ENCODE measurements around the gene CENPB.
"Not testable (repeated sequence)": the region's sequence is repeated elsewhere in the genome, so short reads cannot be mapped to it uniquely, and the experiment has no call there.

The CENPB gene, protein sequence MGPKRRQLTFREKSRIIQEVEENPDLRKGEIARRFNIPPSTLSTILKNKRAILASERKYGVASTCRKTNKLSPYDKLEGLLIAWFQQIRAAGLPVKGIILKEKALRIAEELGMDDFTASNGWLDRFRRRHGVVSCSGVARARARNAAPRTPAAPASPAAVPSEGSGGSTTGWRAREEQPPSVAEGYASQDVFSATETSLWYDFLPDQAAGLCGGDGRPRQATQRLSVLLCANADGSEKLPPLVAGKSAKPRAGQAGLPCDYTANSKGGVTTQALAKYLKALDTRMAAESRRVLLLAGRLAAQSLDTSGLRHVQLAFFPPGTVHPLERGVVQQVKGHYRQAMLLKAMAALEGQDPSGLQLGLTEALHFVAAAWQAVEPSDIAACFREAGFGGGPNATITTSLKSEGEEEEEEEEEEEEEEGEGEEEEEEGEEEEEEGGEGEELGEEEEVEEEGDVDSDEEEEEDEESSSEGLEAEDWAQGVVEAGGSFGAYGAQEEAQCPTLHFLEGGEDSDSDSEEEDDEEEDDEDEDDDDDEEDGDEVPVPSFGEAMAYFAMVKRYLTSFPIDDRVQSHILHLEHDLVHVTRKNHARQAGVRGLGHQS

DNA sequence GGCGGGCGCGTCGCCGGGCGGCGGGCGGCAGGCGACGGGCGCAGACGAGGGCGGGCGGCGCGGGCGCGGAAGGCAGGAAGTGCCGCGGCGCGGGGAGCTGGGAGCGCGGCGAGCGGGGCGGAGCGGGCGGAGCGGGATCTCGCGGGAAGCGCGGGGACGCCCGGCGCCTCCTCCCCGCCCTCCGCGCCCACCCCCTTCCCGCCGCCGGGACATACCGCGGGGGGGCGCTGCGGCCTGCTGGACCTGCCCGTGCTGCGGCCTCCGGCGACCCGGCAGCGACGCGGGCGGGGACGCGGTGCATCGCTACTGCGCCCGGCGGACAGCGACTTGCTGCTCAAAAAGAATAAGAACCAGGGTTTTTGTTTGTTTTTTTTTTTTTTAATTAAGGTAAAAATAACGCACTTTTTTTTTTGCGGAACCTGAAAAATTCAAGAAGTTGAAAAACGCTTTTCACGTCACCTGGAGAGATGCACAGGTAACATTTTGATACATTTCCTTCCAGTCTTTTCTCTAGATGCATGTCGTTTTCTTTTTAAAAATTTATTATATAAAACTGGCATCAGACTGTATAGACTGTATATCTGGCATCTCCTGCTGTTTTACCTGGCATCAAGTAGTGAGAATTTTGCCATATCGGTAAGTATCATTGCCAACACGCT is at the start of gene CENPB:
Gene CENPB (minus strand): TSS at position 76 of the 659 bp plus-strand sequence. CDS start 257 bp downstream, outside the sequence.
- peak; percentile 97 for DNase-seq (ENCODE audit: low spot score)

DNA sequence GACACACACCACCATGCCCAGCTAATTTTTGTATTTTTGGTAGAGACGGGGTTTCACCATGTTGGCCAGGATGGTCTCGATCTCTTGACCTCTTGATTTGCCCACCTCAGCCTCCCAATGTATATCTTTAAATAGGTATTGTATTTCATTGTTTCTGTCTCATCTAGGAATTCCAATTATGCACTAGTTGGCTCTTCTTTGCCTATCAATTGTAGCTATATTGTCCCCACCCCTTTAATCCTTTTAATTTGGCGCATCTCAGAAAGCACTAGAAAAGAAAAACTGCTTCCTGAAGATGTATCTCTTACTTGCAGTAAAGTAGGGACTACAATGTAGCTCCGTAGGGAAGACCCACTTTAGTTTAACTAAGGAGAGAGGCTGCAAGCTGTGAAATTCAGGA is 49.6 kb upstream of the CENPB start:
- no peak for DNase-seq (ENCODE audit: low spot score)

DNA sequence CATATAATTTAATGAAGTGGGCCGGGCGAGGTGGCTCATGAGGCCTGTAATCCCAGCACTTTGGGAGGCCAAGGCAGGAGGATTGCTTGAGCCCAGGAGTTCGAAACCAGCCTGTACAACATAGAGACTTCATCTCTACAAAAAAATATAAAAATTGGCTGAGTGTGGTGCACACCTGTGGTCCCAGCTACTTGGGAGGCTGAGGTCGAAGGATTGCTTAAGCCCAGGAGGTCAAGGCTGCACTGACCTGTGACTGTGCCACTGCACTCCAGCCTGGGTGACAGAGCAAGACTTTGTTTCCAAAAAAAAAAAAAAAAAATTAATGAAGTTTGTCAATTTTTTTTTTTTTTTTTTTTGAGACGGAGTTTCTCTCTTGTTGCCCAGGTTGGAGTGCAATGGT is 43.4 kb upstream of the CENPB start:
- not testable (repeated sequence) for DNase-seq (ENCODE audit: low spot score)

DNA sequence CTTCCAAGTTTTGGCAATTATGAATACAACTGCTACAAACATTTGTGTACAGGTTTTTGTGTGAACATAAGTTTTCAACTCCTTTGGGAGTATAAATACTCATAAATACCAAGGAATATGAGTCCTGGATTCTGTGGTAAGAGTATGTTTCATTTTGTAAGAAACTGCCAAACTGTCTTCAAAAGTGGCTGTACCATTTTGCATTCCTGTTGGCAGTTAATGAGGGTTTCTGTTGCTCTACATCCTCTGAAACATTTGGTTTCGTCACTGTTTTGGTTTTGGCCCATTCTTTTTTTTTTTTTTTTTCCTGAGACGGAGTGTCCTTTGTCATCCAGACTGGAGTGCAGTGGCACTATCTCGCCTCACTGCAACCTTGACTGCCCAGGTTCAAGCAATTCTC is 42.3 kb upstream of the CENPB start:
- no peak for DNase-seq (ENCODE audit: low spot score)

DNA sequence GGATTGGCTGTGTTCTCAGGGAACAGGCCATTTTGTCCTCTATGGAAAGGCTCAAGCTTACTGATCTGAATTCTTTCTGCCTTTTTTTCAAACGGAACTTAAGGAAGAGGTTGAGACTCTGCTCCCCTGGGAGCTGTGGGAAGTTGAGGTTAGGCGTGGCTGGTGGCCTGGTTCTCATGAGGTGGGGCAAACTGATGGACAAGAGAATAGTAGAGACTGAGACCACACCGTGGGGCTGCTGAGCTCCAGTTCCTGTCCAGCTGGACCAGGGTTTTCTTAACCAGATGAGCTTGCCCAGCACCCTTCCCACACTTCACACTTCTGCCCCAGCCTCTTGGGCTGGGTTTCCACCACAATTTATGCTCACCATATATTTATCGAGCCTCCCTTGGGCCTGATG is 39.9 kb upstream of the CENPB start:
- DNase-seq (ENCODE audit: low spot score), result no peak

DNA sequence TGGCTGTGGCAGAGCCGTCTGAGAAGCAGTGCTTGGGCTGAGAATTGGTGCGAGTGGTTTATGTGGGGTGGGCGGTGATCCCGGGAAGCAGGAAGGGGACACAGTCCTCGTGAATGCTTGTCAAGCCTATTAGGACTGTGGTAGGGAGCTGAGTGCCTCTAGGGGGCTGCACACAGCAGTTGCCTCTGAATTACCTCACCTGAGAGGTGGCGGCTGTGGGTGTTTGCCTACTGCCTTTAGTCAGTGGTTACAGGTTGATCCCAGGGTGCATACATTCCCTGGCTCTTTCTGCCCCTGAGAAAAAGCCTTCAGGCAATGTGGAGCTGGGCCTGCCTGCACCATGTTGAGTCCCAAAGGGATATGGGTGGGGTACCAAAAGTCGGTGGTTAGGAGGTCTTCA is 39.0 kb upstream of the CENPB start:
- DNase-seq (ENCODE audit: low spot score), result no peak

DNA sequence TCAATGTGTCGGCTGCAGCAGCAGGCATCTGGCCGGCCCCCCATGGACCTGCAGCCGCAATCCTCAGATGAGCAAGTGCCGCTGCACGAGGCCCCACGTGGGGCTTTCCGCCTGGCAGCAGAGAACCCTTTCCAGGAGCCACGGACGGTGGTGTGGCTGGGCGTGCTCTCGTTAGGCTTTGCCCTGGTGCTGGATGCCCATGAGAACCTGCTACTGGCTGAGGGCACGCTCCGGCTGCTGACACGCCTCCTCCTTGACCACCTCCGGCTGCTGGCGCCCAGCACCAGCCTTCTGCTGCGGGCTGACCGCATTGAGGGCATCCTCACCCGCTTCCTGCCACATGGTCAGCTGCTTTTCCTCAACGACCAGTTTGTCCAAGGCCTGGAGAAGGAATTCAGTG is 37.3 kb upstream of the CENPB start:
- DNase-seq (ENCODE audit: low spot score), result no peak

DNA sequence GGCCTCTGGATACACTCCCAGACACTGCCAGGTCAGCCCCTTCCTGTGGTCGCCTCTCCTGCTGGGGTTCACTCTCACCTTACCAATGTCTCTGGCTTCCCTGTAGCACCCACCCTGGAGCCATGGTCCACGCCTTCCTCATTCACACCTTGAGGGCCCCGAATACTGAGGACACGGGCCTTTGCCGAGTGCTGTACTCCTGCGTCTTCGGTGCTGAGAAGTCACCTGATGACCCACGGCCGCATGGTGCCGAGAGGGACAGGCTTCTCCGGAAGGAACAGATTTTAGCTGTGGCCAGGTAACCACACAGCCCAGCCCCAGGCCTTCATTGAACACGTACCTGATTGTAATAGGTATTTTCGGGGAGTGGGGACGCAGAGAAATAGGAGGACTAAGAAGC is 35.5 kb upstream of the CENPB start:
- no peak for DNase-seq (ENCODE audit: low spot score)

DNA sequence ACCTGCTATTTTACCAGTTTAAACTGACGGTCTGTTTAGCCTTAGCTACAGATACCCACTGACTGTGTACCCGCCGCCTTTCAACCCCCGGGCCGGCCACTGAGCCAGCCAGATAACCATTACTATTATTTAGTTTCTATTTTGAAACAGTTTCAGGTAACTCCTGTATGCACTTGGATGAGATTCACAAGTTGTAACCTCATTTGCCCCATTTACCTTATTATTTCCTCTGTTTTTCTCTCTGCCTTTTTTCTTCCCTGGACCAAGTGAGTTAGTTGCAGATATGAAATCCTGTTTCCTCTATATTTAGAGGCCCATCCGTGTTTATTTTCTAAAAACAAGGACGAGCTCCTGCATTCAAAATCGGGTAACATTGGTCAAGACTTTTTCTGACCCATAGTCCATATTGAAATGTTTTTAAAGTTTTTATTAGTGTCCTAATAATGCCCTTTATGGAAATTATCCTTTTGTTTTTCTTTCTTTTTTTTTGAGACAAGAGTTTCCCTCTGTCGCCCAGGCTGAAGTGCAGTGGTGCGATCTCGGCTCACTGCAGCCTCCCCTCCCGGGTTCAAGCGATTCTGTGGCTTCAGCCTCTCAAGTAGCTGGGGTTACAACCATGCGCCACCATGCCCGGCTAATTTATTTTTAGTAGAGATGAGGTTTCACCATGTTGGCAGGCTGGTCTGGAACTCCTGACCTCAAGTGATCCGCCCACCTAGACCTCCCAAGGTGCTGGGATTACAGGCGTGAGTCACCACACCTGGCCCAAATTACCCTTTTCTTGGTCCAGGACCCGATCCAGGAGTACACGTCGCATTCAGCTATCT is 34.6 kb upstream of the CENPB start:
- no peak for DNase-seq (ENCODE audit: low spot score)

DNA sequence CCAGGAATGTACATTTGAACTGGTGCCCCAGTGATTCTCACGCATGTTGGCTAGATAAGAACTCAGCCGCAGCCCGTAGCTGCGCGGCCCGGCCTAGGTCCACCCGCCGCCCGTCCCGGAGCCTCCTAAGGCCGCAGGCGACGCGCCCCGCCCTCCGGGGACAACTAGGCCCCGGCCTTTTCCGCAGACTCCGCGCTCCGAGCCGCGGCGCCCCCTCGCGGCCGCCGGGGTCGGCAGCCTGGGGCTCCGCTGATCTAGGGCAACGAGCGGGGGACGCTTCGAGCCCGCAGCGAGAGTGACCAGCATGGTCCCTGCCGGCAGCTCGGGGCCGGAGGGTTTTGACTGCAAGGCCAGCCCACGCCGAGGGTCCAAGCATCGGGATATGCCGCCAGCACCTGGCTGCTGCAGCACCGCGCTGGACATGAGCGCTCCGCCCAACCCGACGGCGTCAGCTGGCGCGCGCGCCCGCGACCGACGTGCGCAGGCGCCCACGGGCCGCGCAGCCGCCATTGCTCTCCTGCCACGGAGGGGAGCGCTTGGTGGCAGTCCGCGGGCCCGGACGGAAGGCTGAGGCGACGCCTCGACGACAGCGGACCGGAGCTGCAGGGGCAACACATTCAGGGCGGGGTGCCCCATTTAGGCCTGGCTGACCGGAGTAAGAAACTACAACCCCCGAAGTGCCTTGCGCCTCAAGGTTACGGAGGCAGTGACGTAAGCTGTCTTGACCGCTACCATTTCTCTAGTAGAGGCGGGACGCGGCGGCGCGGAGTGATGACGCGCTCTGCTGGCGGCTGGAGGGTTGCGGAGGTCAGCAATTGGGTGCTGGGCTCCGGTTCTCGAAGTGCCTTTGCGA is 33.7 kb upstream of the CENPB start, which contains the start of gene AP5S1:
Gene AP5S1 (plus strand): TSS at position 500 of the 853 bp plus-strand sequence. CDS start 1,571 bp downstream, outside the sequence.
- DNase-seq (ENCODE audit: low spot score), result peak; percentile 94

DNA sequence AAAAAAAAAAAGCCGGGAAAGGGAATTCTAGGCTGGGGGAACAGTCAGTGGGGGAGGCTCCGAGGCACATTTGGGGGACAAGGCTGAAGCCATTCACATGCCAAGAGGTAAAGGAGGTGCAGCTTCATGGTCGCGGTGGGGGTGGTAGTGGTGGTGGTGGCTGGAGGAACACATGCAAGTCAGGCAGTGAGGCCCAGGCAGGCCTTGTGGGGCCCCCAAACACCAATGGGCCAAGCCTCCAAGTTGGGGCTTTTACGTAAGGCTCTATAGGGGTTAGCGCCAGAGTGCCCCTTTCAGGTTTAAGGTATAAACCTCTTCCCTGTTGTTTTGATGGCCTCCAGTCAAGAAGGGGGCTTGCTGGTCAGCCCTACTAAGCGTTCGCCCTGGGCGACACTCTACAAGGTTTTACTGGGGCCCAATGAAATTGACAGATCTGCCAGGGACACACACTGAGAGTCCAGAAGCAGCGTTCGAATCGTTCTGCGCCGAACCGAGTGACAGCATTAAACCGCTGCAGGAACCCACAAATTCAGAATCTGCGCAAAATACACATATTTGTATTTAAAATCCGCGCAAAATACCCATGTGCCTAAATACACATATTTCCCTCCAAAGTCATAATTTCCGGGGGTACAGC is 33.0 kb upstream of the CENPB start:
- DNase-seq (ENCODE audit: low spot score), result no peak

DNA sequence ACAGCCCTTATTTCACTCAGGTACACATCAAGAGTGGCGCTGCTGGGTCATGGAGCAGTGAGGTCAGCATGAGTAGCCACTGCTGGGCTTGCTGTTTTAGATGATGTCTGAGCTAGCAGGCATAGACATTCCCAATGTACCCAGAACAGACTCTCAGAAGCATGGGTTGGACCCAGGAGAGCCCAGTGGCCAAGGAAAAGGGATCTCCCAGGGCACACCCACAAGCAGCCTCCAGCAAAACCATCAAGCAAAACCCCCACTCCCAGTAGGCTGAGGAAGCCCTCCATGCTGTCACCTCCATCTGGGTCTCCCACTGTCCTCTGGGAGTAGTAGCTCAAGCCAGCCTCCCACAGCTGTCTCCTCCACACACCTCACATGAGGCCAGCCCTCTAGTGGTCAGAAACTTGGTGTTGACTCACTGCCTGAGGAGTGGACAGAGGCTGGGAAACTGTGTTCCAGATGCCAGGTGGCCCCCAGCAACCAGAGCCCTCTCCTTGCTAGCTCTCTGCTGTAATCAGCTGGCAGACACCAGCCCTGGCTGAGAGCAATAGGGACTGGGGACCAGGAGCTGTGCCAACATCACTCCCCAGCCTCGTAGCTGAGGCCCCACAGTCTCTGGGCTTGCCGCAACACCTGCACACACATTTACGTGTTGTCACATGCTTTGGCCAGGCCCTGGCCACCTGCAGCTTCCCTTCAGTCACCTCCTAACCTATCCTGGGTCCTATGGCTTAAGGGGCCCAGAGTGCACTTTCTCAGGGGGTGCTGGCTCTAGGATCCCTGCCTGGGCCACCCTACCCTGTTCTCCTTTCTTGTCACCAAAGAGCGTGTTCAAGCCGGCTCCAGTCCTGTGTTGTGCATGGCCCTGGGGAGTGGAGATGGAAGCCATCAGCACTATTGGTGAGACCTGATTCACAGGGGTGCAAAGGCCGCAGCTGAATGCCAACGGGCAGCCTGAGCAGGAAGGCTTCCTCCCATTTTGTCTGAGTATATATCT is 31.9 kb upstream of the CENPB start:
- peak; percentile 80 for DNase-seq (ENCODE audit: low spot score)

DNA sequence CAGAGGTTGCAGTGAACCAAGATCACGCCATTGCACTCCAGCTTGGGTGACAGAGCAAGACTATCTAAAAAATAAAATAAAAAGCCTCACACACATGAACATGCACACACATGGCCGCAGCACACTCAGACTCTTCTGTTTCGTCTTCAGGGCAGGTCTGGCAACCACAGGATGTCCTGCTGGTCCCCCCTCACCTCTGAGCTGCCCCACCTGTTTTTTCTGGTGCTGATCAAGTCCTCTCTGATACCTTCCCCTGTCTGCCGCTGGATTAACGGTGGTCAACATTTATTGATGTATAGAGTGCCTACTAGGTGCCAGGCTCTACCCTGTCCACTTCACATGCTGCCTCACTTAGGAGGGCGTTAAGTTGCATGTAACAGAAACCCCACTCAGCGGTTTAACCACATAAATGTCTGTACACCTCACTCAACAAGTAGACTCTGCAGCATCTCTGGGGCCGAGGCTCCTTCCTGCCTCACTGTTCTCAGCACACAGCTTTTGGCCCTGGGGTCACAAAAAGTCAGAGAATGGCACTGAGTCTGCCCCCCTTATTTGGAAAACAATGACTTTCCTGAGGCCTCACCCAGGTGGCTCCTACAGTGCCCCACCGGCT is 29.3 kb upstream of the CENPB start:
- no peak for DNase-seq (ENCODE audit: low spot score)

DNA sequence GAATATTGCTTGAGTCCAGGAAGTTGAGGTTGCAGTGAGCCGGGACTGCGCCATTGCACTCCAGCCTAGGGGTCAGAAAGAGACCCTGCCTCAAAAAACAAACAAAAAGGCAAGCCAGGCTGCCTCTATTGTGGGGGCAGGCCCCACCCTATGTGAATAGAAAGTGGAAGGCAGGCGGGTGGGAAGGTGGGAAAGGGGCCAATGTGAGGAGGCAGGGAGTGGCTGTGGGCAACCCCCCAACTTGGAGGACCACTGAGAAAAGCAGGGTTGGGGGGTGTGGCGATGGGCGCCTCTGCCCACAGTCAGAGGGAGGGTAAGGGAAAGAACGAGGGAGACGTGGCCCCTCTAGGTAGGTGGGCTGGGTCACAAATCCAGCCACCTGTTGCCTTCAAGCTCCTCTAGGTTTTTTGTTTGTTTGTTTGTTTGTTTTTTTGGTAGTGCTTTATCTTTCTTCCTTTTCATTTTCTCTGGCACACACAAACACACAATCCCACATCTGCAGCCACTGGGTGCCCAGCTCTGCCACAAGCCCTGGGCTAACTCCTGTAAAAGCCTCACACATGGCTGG is 28.5 kb upstream of the CENPB start:
- DNase-seq (ENCODE audit: low spot score), result no peak

DNA sequence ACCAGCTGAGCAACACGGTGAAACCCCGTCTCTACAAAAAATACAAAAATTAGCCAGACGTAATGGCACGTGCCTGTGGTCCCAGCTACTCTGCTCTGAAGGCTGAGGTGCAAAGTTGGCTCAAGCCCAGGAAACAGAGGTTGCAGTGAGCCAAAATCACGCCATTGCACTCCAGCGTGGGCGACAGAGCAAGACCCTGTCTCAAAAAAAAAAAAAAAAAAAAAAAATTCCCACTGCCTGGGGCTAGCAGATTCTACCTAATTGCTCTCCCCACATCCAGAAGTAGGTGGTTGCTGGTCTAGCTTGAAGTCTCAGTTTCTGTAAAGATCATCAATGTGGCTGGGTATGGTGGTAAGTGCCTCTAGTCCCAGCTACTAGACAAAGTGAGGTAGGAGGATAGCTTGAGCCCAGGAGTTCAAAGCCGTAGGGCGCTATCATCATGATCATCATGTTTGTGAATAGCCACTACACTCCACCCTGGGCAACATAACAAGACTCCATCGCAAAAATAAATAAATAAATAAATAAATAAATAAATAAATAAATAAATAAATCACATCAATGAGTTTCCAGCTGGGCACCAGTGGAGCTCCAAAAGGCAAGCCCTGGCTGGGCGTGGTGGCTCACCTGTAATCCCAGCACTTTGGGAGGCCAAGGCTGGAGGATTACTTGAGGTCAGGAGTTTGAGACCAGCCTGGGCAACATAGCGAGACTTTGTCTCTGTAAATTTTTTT is 27.5 kb upstream of the CENPB start:
- DNase-seq (ENCODE audit: low spot score), result no peak

DNA sequence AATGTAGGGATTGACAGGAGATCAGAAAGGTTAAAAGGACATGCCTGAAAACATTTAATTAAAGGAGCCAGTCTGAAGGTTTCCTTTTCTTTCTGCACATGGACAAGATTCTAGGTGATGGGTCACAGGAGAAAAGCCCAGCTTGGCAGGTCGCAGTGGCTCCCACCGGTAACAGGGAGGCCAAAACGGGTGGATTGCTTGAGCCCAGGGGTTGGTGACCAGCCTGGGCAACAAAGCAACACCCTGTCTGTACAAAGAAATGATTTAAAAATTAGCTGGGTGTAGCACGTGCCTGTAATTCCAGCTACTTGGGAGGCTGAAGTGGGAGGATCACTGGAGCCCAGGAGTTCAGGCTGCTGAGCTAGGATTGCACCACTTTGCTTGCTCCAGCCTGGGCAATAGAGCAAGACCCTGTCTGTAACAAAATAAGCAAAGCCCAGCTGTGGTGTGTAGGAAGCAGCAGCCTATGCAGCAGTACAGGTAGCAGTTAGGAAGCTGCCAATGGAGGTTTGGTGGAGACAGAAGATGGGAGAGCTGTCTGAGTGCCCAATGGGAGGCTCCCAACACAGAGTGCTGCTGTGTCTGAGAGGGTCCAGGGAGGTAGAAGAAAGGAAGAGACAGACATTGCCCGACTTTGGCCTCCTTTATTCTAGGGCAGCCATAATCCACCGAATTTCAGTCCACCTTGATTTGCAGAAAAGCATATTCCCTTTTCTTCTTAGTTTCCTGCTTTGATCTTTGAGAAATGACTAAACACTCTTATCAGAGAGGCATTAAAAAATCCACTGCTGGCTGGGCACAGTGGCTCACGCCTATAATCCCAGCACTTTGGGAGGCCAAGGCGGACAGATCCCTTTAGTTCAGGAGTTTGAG is 26.7 kb upstream of the CENPB start:
- no peak for DNase-seq (ENCODE audit: low spot score)

DNA sequence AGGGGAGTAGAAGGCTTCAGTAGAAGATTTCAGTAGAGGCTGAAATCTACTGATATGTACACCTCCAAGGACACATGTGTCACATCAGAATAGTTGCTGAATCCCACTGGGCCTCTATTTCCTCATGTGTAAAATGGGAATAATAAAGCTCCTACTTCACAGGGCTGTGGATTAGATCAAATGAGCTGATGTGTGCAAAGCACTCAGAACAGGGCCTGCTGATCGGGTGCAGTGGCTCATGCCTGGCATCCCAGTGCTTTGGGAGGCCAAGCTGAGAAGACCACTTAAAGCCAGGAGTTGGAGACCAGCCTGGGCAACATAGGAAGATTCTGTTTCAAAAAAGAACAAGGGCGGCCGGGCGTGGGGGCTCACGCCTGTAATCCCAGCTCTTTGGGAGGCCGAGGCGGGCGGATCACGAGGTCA is 25.7 kb upstream of the CENPB start:
- DNase-seq (ENCODE audit: low spot score), result no peak

Measured in GM03348 (cell line).